Cardiac muscle cell (in vitro differentiated cells and primary cell): ENCODE measurements around the gene DAPK1. TPM values are rescaled to one million over a fixed set of nuclear protein-coding genes. Genes with fewer than 3 reads are reported as not detected.
A peak's percentile ranks its signal among the peaks of the same experiment; 100 is the strongest.

Source experiments
- DNase-seq, 2 donors: peaks; one replicate each; pipeline versions ENCODE4 v3.0.0 to v3.0.0-alpha.2; 2010 to 2017; ENCODE audit warnings: low read depth in 1 of 2, low spot score in 1 of 2
- H3K27ac ChIP-seq: fragments of 200-600 bp; sonication (generic); 2 replicates; pipeline ENCODE4 v1.5.1; 2016
- H3K27me3 ChIP-seq: fragments of 200-600 bp; sonication (generic); 2 replicates; pipeline ENCODE4 v1.6.0; 2016; ENCODE audit warnings: control low read depth
- H3K36me3 ChIP-seq: fragments of 200-600 bp; sonication (generic); 2 replicates; pipeline ENCODE4 v1.5.1; 2016; ENCODE audit warnings: control low read depth
- H3K4me1 ChIP-seq: fragments of 200-600 bp; sonication (generic); 2 replicates; pipeline ENCODE4 v1.8.1; 2017; ENCODE audit warnings: low read depth, mild to moderate bottlenecking, mixed run types
- H3K4me3 ChIP-seq: fragments of 200-600 bp; sonication (generic); 2 replicates; pipeline ENCODE4 v1.5.1; 2016; ENCODE audit warnings: mild to moderate bottlenecking
- H3K9me3 ChIP-seq: fragments of 200-600 bp; sonication (generic); 2 replicates; pipeline ENCODE4 v1.5.1; 2017; ENCODE audit warnings: low read depth, mild to moderate bottlenecking, control low read depth
- CTCF ChIP-seq: IDR thresholded peaks from 2 replicates; pipeline ENCODE4 v1.5.1; 2012; ENCODE audit warnings: low read depth, mild to moderate bottlenecking, low read length
- polyA plus RNA-seq: library from polyadenylated mRNA; unstranded; fragments of >200 nt; fragmentation: Nextera tagmentation; extraction: Ambion mirVana; gene quantifications from 2 replicates; pipeline ENCODE4 v1.2.1, GENCODE V29; 2016
- total RNA-seq: library from RNA; depleted of rRNA; stranded (reverse); fragments of >200 nt; gene quantifications from 2 replicates; pipeline ENCODE4 v1.2.3, GENCODE V29; 2016

DAPK1 gene
- total and polyA plus RNA-seq, 2 experiments from 2014 or later, result 21.0 to 39.6 TPM

GRCh38 chr9:87549791-87550190 lies 52.1 kb downstream of the DAPK1 start:
- DNase-seq, result no peak
- Histone ChIP-seq H3K27ac (no peak overlapping the region), H3K4me3 (no peak overlapping the region), H3K9me3 (no peaks in the 10 kb centered on the region), H3K4me1 (no peaks in the 10 kb centered on the region), H3K27me3 (no peaks in the 10 kb centered on the region), H3K36me3 (no peaks in the 10 kb centered on the region)
- no peak for TF ChIP-seq CTCF

GRCh38 chr9:87550253-87550954 lies 52.7 kb downstream of the DAPK1 start:
- Histone ChIP-seq H3K27me3 (no peaks in the 10 kb centered on the region), H3K9me3 (no peaks in the 10 kb centered on the region), H3K36me3 (no peaks in the 10 kb centered on the region), H3K4me1 (no peaks in the 10 kb centered on the region), H3K27ac (no peak overlapping the region), H3K4me3 (no peak overlapping the region)
- no peak for DNase-seq
- no peak for TF ChIP-seq CTCF

GRCh38 chr9:87551772-87552217 lies 54.1 kb downstream of the DAPK1 start:
- Histone ChIP-seq H3K4me3 (no peak overlapping the region), H3K4me1 (no peaks in the 10 kb centered on the region), H3K9me3 (no peaks in the 10 kb centered on the region), H3K27me3 (no peaks in the 10 kb centered on the region), H3K27ac (peak overlapping the region; percentile 59), H3K36me3 (no peaks in the 10 kb centered on the region)
- no peak for TF ChIP-seq CTCF
- peak in 1 of 2 donors; percentile 38 for DNase-seq

GRCh38 chr9:87554171-87554910 lies 56.7 kb downstream of the DAPK1 start:
- Histone ChIP-seq H3K36me3 (no peaks in the 10 kb centered on the region), H3K4me1 (peaks cover 11% of the 10 kb centered on the region), H3K27ac (no peak overlapping the region), H3K27me3 (no peaks in the 10 kb centered on the region), H3K9me3 (no peaks in the 10 kb centered on the region), H3K4me3 (no peak overlapping the region)
- no peak for DNase-seq
- no peak for TF ChIP-seq CTCF

GRCh38 chr9:87554976-87555375 lies 57.3 kb downstream of the DAPK1 start:
- Histone ChIP-seq H3K27ac (no peak overlapping the region), H3K36me3 (no peaks in the 10 kb centered on the region), H3K27me3 (no peaks in the 10 kb centered on the region), H3K4me1 (peaks cover 11% of the 10 kb centered on the region), H3K4me3 (no peak overlapping the region), H3K9me3 (no peaks in the 10 kb centered on the region)
- DNase-seq, result no peak
- TF ChIP-seq CTCF, result no peak
